IMR-90 (cell line): ENCODE results near the gene DDX46. TPM values are rescaled to one million over a fixed set of nuclear protein-coding genes. Genes with fewer than 3 reads are reported as not detected.

Experiments used
- ATAC-seq: fragments of 200-7000 bp; cut with Tn5 transposase; 2 replicates; pipeline ENCODE4 v1.9.1; 2020; ENCODE audit warnings: low read depth, mild to moderate bottlenecking, moderate library complexity
- BruUV-seq: library from RNA; stranded (reverse); fragments of 400-500 nt; replicated peaks from 2 replicates; lab custom pipeline; 2021; lab: Mats Ljungman, UMichigan
- CTCF ChIA-PET: fragments of 300-600 bp; formaldehyde crosslinking; extraction: SDS; loops from one replicate; lab custom pipeline; 2021; ENCODE audit warnings: antibody characterized with exemption; lab: Yijun Ruan, JAX
- POLR2A ChIA-PET: fragments of 300-600 bp; sonication (Branson Sonifier 250); formaldehyde crosslinking; loops from one replicate; lab custom pipeline; 2022; ENCODE audit warnings: antibody characterized with exemption; ENCODE audit not compliant: unreplicated experiment; lab: Charles Lee
- DNase-seq: peaks from one replicate; pipeline ENCODE4 v3.0.0; 2013
- H2AFZ ChIP-seq: replicated peaks from 2 replicates; pipeline ENCODE3; 2013; ENCODE audit warnings: low read length, mild to moderate bottlenecking; ENCODE audit not compliant: poor library complexity
- H2AK5ac ChIP-seq: 2 replicates; pipeline ENCODE4 v1.6.1; 2013; ENCODE audit warnings: low read depth, low read length, inconsistent platforms
- H2AK9ac ChIP-seq: replicated peaks from 2 replicates; pipeline ENCODE3; 2013; ENCODE audit warnings: mild to moderate bottlenecking, low read depth, low read length, moderate library complexity; ENCODE audit not compliant: poor library complexity
- H2BK120ac ChIP-seq: 2 replicates; pipeline ENCODE4 v1.6.1; 2013; ENCODE audit warnings: low read depth, low read length, inconsistent platforms
- H2BK15ac ChIP-seq: 3 replicates; pipeline ENCODE4 v1.6.1; 2013; ENCODE audit warnings: low read depth, low read length, inconsistent platforms
- H2BK20ac ChIP-seq: 2 replicates; pipeline ENCODE4 v1.6.1; 2013; ENCODE audit warnings: low read depth, mild to moderate bottlenecking, inconsistent platforms, low read length, moderate library complexity
- H2BK5ac ChIP-seq: 2 replicates; pipeline ENCODE4 v1.6.1; 2013; ENCODE audit warnings: mild to moderate bottlenecking, low read depth, low read length, inconsistent platforms; ENCODE audit not compliant: poor library complexity, severe bottlenecking
- H3K14ac ChIP-seq: replicated peaks from 2 replicates; pipeline ENCODE4 v1.6.1; 2013; ENCODE audit warnings: low read depth, low read length, inconsistent platforms
- H3K18ac ChIP-seq: 2 replicates; pipeline ENCODE4 v1.6.1; 2013; ENCODE audit warnings: low read depth, low read length, control low read depth
- H3K23ac ChIP-seq: 2 replicates; pipeline ENCODE4 v1.6.1; 2013; ENCODE audit warnings: low read depth, low read length, inconsistent platforms
- H3K27ac ChIP-seq: 2 replicates; pipeline ENCODE4 v1.5.1; 2013; ENCODE audit warnings: mild to moderate bottlenecking, control low read depth, low read length; ENCODE audit not compliant: insufficient read depth
- H3K27me3 ChIP-seq: 2 replicates; pipeline ENCODE4 v1.6.1; 2013; ENCODE audit warnings: low read length; ENCODE audit not compliant: control insufficient read depth, insufficient read depth
- H3K36me3 ChIP-seq: 2 replicates; pipeline ENCODE4 v1.6.1; 2013; ENCODE audit warnings: low read length, mixed read lengths; ENCODE audit not compliant: control insufficient read depth, insufficient read depth
- H3K4ac ChIP-seq: 2 replicates; pipeline ENCODE4 v1.6.1; 2013; ENCODE audit warnings: low read depth, low read length, inconsistent platforms
- H3K4me1 ChIP-seq: 2 replicates; pipeline ENCODE4 v1.6.1; 2013; ENCODE audit warnings: low read length, mixed read lengths; ENCODE audit not compliant: control insufficient read depth, insufficient read depth
- H3K4me2 ChIP-seq: 2 replicates; pipeline ENCODE4 v1.6.1; 2013; ENCODE audit warnings: low read depth, mild to moderate bottlenecking, control low read depth, low read length, moderate library complexity
- H3K4me3 ChIP-seq: 2 replicates; pipeline ENCODE4 v1.5.1; 2013; ENCODE audit warnings: low read depth, mild to moderate bottlenecking, control low read depth, low read length, moderate library complexity; ENCODE audit not compliant: insufficient read depth
- H3K56ac ChIP-seq: 2 replicates; pipeline ENCODE4 v1.6.1; 2013; ENCODE audit warnings: low read length, inconsistent platforms; ENCODE audit not compliant: insufficient read depth; ENCODE audit errors: extremely low read depth
- H3K79me1 ChIP-seq, 2 experiments: 2 replicates each; pipeline ENCODE4 v1.6.1; 2013; ENCODE audit warnings: low read length in 2 of 2, inconsistent platforms in 1 of 2, low read depth in 1 of 2
- H3K9ac ChIP-seq: 2 replicates; pipeline ENCODE4 v1.6.1; 2013; ENCODE audit warnings: low read depth, low read length, control low read depth
- H3K9me1 ChIP-seq: 2 replicates; pipeline ENCODE4 v1.6.1; 2013; ENCODE audit warnings: low read length, inconsistent platforms; ENCODE audit not compliant: insufficient read depth
- H3K9me3 ChIP-seq: 2 replicates; pipeline ENCODE4 v1.6.1; 2013; ENCODE audit warnings: low read length; ENCODE audit not compliant: control insufficient read depth, insufficient read depth
- H4K20me1 ChIP-seq: 2 replicates; pipeline ENCODE4 v1.6.1; 2013; ENCODE audit warnings: low read length, inconsistent platforms; ENCODE audit not compliant: insufficient read depth
- H4K5ac ChIP-seq: 2 replicates; pipeline ENCODE4 v1.6.1; 2013; ENCODE audit warnings: mild to moderate bottlenecking, low read depth, low read length, control low read depth
- H4K8ac ChIP-seq, 2 experiments: 2 replicates each; pipeline ENCODE4 v1.6.1; 2013; ENCODE audit warnings: low read depth in 2 of 2, low read length in 2 of 2, control low read depth in 1 of 2, inconsistent platforms in 1 of 2
- H4K91ac ChIP-seq: 2 replicates; pipeline ENCODE4 v1.6.1; 2013; ENCODE audit warnings: low read depth, low read length, inconsistent platforms; ENCODE audit not compliant: insufficient read depth
- MAFK ChIP-seq: IDR thresholded peaks from 2 replicates; pipeline ENCODE4 v1.6.1; 2012; ENCODE audit warnings: low read depth, low read length, improper control_type of control experiment
- NFE2L2 ChIP-seq: fragments of 150-350 bp; IDR thresholded peaks from 2 replicates; pipeline ENCODE4 v1.6.1; 2016; ENCODE audit warnings: low read depth, mild to moderate bottlenecking, low read length
- POLR2A ChIP-seq: IDR thresholded peaks from 2 replicates; pipeline ENCODE4 v1.6.1; 2012; ENCODE audit warnings: mild to moderate bottlenecking, low read depth, low read length
- WGBS, 2 experiments: methylation state at CpG; one replicate each; pipeline versions ENCODE4 v1.1.5 to v1.1.7; 2013; ENCODE audit warnings: missing lambda C conversion rate in 2 of 2; ENCODE audit not compliant: insufficient read length in 1 of 2; ENCODE audit errors: extremely low coverage in 2 of 2; 5-methylcytosine and 5-hydroxymethylcytosine counted together
- dilution Hi-C: fragments of 300-500 bp; cut with HindIII; formaldehyde crosslinking; loops from one replicate; pipeline ENCODE4 v1.14.3; 2018; ENCODE audit warnings: low sequenced_read_pairs; ENCODE audit not compliant: unreplicated experiment
- in situ Hi-C: fragments of 300-500 bp; cut with MboI; formaldehyde crosslinking; loops from 3 replicates; pipeline ENCODE4 v1.14.3; 2019; ENCODE audit warnings: low sequenced_read_pairs, inconsistent platforms, mixed read lengths
- intact Hi-C: fragments of 100-400 bp; cut with micrococcal nuclease; formaldehyde crosslinking; loops from 2 replicates; pipeline ENCODE4 v1.10.0; 2022
- polyA plus RNA-seq, 3 experiments: library from polyadenylated mRNA; depleted of rRNA; stranded (reverse); fragments of >200 nt; gene quantifications; 2 replicates each; pipeline ENCODE4 v1.2.3, GENCODE V29; 2012; ENCODE audit warnings: low replicate concordance in 1 of 3
- total RNA-seq: library from RNA; depleted of rRNA; stranded (reverse); fragments of >200 nt; gene quantifications from 2 replicates; pipeline ENCODE4 v1.2.3, GENCODE V29; 2012

The DDX46 gene
- total and polyA plus RNA-seq, 2 of the 4 experiments (the other 2 are of a cell fraction): 22.5 to 26.0 TPM

DNA sequence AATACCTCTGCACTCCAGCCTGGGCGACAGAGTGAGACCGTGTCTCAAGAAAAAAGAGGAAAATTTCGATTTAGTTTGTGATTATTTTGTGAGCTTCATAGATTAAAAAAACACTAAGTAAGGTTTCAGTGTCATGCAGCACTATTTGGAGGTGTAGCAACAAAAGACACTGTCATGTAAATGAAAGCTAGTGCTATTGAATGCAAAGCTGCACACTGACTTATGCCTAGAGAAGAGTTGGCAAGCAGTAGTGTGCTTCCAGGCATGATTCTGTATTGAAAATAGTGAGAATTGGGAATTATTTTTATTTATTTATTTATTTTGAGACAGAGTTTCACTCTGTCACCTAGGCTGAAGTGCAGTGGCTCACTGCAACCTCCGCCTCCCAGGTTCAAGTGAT is 34.5 kb downstream of the DDX46 start:
- Histone ChIP-seq H2AK9ac (no peak overlapping the region), H3K4me1 (peaks cover 2% of the 10 kb centered on the region; the same call in 1 of the 2 replicates), H3K4me2 (no peak overlapping the region), H3K56ac (no peak overlapping the region), H3K14ac (no peak overlapping the region), H3K9me3 (no peaks in the 10 kb centered on the region), H2BK15ac (no peak overlapping the region), H3K27me3 (no peaks in the 10 kb centered on the region), H2AK5ac (no peak overlapping the region), H3K27ac (no peak overlapping the region), H3K4me3 (no peak overlapping the region), H2BK20ac (no peak overlapping the region), H2AFZ (no peak overlapping the region), H3K9me1 (0 out of 2 replicates have a peak, but pooled peaks cover 3% of the 10 kb centered on the region), H3K79me1 (peaks cover 3 to 8% of the 10 kb centered on the region in 2 experiments; a peak in 3 of 4 replicates), H3K36me3 (peaks cover 42% of the 10 kb centered on the region), H3K9ac (no peak overlapping the region), H4K5ac (no peak overlapping the region), H4K91ac (no peak overlapping the region), H3K18ac (no peak overlapping the region), H4K8ac (no peak overlapping the region), H2BK120ac (no peak overlapping the region), H3K23ac (no peak overlapping the region), H2BK5ac (no peak overlapping the region), H3K4ac (no peak overlapping the region), H4K20me1 (no peaks in the 10 kb centered on the region; the same call in 1 of the 2 replicates)
- intact Hi-C loops (loop anchor here (10.0 kb wide), 1 partner anchor 108 kb away; no protein-coding TSS in a partner anchor), in situ Hi-C loops (no loop called here), dilution Hi-C loops (no loop called here)
- ATAC-seq (no peak), DNase-seq (no peak)
- POLR2A ChIA-PET: no interaction called here
- WGBS, 2 experiments: 100% methylated on average over 1 of the region's 4 CpGs; no CpG with 5 or more reads in 1 of the 2 experiments
- BruUV-seq: no TSS peak
- CTCF ChIA-PET: no interaction called here
- TF ChIP-seq POLR2A (no peak), NFE2L2 (no peak), MAFK (no peak)
